Endodermal cell (in vitro differentiated cells): ENCODE results near the gene OBP2A. TPM values are rescaled to one million over a fixed set of nuclear protein-coding genes. Genes with fewer than 3 reads are reported as not detected.

Experiments used
- DNase-seq: peaks from one replicate; pipeline ENCODE4 v3.0.0-alpha.2; 2017
- H3K27ac ChIP-seq: 2 replicates; pipeline ENCODE4 v1.5.1; 2013; ENCODE audit warnings: mild to moderate bottlenecking, low read depth, low read length, moderate library complexity
- H3K27me3 ChIP-seq: 2 replicates; pipeline ENCODE4 v1.6.1; 2013; ENCODE audit warnings: mild to moderate bottlenecking, low read length, moderate library complexity; ENCODE audit not compliant: insufficient read depth, control insufficient read depth, poor library complexity, severe bottlenecking
- H3K36me3 ChIP-seq: 2 replicates; pipeline ENCODE4 v1.7.0; 2013; ENCODE audit warnings: mild to moderate bottlenecking, low read length, moderate library complexity; ENCODE audit not compliant: control insufficient read depth, insufficient read depth
- H3K4me1 ChIP-seq: one replicate; pipeline ENCODE4 v1.7.0; 2013; ENCODE audit warnings: low read length; ENCODE audit not compliant: control insufficient read depth, insufficient read depth
- H3K4me3 ChIP-seq: 2 replicates; pipeline ENCODE4 v1.5.1; 2013; ENCODE audit warnings: mild to moderate bottlenecking, low read length, moderate library complexity
- H3K9ac ChIP-seq: 2 replicates; pipeline ENCODE4 v1.6.1; 2013; ENCODE audit warnings: mild to moderate bottlenecking, low read length, moderate library complexity; ENCODE audit not compliant: poor library complexity, severe bottlenecking; ENCODE audit errors: extremely low read depth
- H3K9me3 ChIP-seq: 2 replicates; pipeline ENCODE4 v1.6.1; 2013; ENCODE audit warnings: mild to moderate bottlenecking, low read length, moderate library complexity; ENCODE audit not compliant: control insufficient read depth
- H3K27ac Mint-ChIP-seq: 2 replicates; pipeline ENCODE4 v1.8.0; 2020; ENCODE audit warnings: mixed read lengths
- H3K27me3 Mint-ChIP-seq: 2 replicates; pipeline ENCODE4 v1.8.0; 2021; ENCODE audit warnings: mild to moderate bottlenecking, mixed read lengths; ENCODE audit not compliant: insufficient read depth
- H3K36me3 Mint-ChIP-seq: 2 replicates; pipeline ENCODE4 v1.8.0; 2020; ENCODE audit warnings: low read depth, mixed read lengths
- H3K4me1 Mint-ChIP-seq: 2 replicates; pipeline ENCODE4 v1.8.0; 2020; ENCODE audit warnings: mixed read lengths
- H3K4me3 Mint-ChIP-seq: 2 replicates; pipeline ENCODE4 v1.8.0; 2020; ENCODE audit warnings: mild to moderate bottlenecking, moderate library complexity, mixed read lengths
- H3K9me3 Mint-ChIP-seq: 2 replicates; pipeline ENCODE4 v1.8.0; 2020; ENCODE audit warnings: mild to moderate bottlenecking, mixed read lengths
- CTCF ChIP-seq: fragments of 200-600 bp; sonication (generic); conservative IDR thresholded peaks from 2 replicates; pipeline ENCODE4 v1.5.0; 2021; ENCODE audit warnings: antibody characterized with exemption, mild to moderate bottlenecking
- WGBS, 2 experiments: methylation state at CpG; one replicate each; pipeline versions ENCODE4 v1.1.5 to v1.1.7; 2013; ENCODE audit warnings: missing lambda C conversion rate in 2 of 2, mixed read lengths in 1 of 2; ENCODE audit not compliant: insufficient coverage in 1 of 2, insufficient read length in 1 of 2; 5-methylcytosine and 5-hydroxymethylcytosine counted together
- total RNA-seq, 2 donors: library from RNA; stranded (reverse); fragmentation: NEBNext Ultra II Directional in 1 of 2; extraction: Animal tissue kit (Norgen Biotek cat#: 25700) in 1 of 2; gene quantifications; 2 replicates in 1 of 2; 3 replicates in 1 of 2; pipeline ENCODE4 v1.2.1, GENCODE V29; 2021

Gene OBP2A
- total RNA-seq, 2 donors from 2014 or later, result not detected

GRCh38 chr9:135596211-135596610 lies 50.3 kb downstream of the OBP2A start:
- Mint-ChIP-seq H3K4me3 (no peak overlapping the region), H3K4me1 (no peaks in the 10 kb centered on the region), H3K27ac (no peak overlapping the region), H3K27me3 (no peaks in the 10 kb centered on the region), H3K9me3 (peaks cover 25% of the 10 kb centered on the region), H3K36me3 (no peaks in the 10 kb centered on the region)
- H3K27ac ChIP-seq, result no peak overlapping the region
- H3K4me1 ChIP-seq, result no peaks in the 10 kb centered on the region
- no peaks in the 10 kb centered on the region for H3K36me3 ChIP-seq
- H3K4me3 ChIP-seq, result no peak overlapping the region
- H3K27me3 ChIP-seq, result no peaks in the 10 kb centered on the region
- no peak for DNase-seq
- TF ChIP-seq CTCF, result no peak
- H3K9me3 ChIP-seq, result peaks cover 4% of the 10 kb centered on the region
- no peak overlapping the region for H3K9ac ChIP-seq
- 79 to 83% methylated on average over 2 of the region's 2 CpGs for WGBS, 2 experiments

Other genes starting within 250 kb of the OBP2A start
- gene PPP1R26, start 66.3 kb upstream of the OBP2A start, total RNA-seq, result 10 to 100 TPM; 43.2 to 54.5 TPM
- gene MRPS2, start 45.4 kb upstream of the OBP2A start, total RNA-seq, result 10 to 100 TPM; 50.2 to 53.1 TPM
- gene LCN1, start 24.7 kb upstream of the OBP2A start, total RNA-seq, result not detected
- gene PAEP, start 15.6 kb downstream of the OBP2A start, total RNA-seq, result not detected
- gene GLT6D1, start 93.4 kb downstream of the OBP2A start, total RNA-seq, result under 1 TPM in 1 of 2 donors, not detected in 1; 0.60 TPM
- gene LCN9, start 117.2 kb downstream of the OBP2A start, total RNA-seq, result 10 to 100 TPM in 1 of 2 donors, under 1 TPM in 1; 0.46 to 10.7 TPM
- gene SOHLH1, start 153.4 kb downstream of the OBP2A start, total RNA-seq, result not detected
- gene KCNT1, start 156.1 kb downstream of the OBP2A start, total RNA-seq, result under 1 TPM in 1 of 2 donors, not detected in 1; 0.15 TPM